ENCODE data around the gene BMP2K. TPM values are rescaled to one million over a fixed set of nuclear protein-coding genes. Genes with fewer than 3 reads are reported as not detected.
A peak's percentile ranks its signal among the peaks of the same experiment; 100 is the strongest.

BMP2K gene
- total and polyA plus RNA-seq, 9 donors = 11.4 to 22.4 (median 15.5) TPM

DNA sequence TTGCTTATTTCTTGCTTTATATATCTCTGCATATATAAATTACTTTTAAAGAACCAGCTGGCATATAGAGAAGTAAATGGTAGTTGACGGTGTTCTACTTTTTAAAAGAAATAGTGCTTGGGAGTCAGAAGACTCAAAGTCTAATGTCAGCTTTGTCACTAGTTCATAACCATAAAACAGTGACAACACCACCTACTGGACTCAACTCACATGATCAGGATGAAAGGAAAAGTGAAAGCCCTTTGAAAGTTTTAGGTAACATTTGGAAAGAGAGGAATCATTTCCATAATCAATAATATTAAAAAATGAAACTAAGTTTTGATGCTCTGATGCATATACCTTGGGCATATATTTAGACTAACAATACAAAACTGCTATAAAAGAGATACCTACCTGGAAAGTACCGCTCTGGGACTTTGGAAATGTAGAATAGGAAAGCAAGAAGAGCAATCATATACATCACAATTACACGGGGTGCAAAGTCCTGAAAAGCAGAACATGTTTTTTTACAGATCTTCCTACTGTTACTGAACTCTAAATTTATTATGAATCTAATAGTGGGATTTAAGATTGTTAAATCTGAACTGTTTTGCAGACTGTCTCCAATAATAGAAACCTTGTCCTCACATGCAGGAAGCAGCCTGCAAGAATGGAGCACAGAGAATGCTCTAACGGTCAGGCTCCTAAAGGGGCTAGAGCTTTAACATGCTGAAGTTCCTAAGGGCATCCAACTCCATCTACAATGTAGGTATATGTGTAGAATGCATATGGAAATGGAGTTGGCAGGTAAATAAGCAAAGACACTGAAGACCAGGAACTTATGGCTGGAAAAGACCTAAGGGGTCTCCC lies 147.5 kb downstream of the BMP2K start:
- H3K27ac ChIP-seq (ENCODE audit: low read length) = no peak overlapping the region
- peaks cover 9% of the 10 kb centered on the region for H3K36me3 ChIP-seq (ENCODE audit: control insufficient read depth, insufficient read depth, low read length)
- no peaks in the 10 kb centered on the region for H3K4me1 ChIP-seq (ENCODE audit: control insufficient read depth, insufficient read depth, low read length)
- WGBS (ENCODE audit: insufficient coverage) = no CpG with 5 or more reads among the region's 4 CpGs
- no peaks in the 10 kb centered on the region for H3K9me3 ChIP-seq (replicated peaks; ENCODE audit: control insufficient read depth, low read depth, low read length)
- H3K27me3 ChIP-seq (ENCODE audit: control insufficient read depth, insufficient read depth, low read length) = no peaks in the 10 kb centered on the region
- H3K4me3 ChIP-seq (ENCODE audit: low read length) = no peak overlapping the region
- DNase-seq = no peak

DNA sequence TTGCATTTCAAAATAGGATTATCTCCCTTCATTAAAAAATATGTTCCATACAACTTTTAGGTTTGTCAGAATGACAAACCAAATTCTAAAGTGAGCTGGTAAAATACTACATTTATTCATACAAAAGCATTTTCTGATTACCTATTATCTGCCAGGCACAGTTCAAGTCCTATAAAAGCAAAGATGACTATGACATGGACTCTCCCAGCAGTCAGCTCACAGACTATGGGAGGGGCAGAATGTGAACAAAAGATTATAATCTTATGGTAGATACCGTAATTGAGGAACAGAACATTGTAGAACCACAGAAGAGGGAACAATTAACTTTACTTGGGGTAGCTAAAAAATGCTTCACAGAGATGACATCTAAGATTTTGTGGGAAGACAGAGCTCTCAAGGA lies 150.7 kb downstream of the BMP2K start:
- Histone ChIP-seq H3K4me3 (ENCODE audit: low read length) (no peak overlapping the region), H3K9me3 (replicated peaks; ENCODE audit: control insufficient read depth, low read depth, low read length) (no peaks in the 10 kb centered on the region), H3K27ac (ENCODE audit: low read length) (no peak overlapping the region), H3K4me1 (ENCODE audit: control insufficient read depth, insufficient read depth, low read length) (no peaks in the 10 kb centered on the region), H3K27me3 (ENCODE audit: control insufficient read depth, insufficient read depth, low read length) (no peaks in the 10 kb centered on the region), H3K36me3 (ENCODE audit: control insufficient read depth, insufficient read depth, low read length) (peaks cover 18% of the 10 kb centered on the region)
- no peak for DNase-seq
- WGBS (ENCODE audit: insufficient coverage) = 89% methylated on average over 1 of the region's 1 CpG

- Histone ChIP-seq H3K36me3 (ENCODE audit: control insufficient read depth, insufficient read depth, low read length) (peaks cover 21% of the 10 kb centered on the region), H3K4me1 (ENCODE audit: control insufficient read depth, insufficient read depth, low read length) (no peaks in the 10 kb centered on the region), H3K9me3 (replicated peaks; ENCODE audit: control insufficient read depth, low read depth, low read length) (no peaks in the 10 kb centered on the region), H3K4me3 (ENCODE audit: low read length) (no peak overlapping the region), H3K27me3 (ENCODE audit: control insufficient read depth, insufficient read depth, low read length) (no peaks in the 10 kb centered on the region), H3K27ac (ENCODE audit: low read length) (no peak overlapping the region)
- no peak for DNase-seq
- 87% methylated on average over 8 of the region's 9 CpGs for WGBS (ENCODE audit: insufficient coverage)
Measured at GRCh38 chr4:78928835-78929234, 152.7 kb downstream of the BMP2K start.

DNA sequence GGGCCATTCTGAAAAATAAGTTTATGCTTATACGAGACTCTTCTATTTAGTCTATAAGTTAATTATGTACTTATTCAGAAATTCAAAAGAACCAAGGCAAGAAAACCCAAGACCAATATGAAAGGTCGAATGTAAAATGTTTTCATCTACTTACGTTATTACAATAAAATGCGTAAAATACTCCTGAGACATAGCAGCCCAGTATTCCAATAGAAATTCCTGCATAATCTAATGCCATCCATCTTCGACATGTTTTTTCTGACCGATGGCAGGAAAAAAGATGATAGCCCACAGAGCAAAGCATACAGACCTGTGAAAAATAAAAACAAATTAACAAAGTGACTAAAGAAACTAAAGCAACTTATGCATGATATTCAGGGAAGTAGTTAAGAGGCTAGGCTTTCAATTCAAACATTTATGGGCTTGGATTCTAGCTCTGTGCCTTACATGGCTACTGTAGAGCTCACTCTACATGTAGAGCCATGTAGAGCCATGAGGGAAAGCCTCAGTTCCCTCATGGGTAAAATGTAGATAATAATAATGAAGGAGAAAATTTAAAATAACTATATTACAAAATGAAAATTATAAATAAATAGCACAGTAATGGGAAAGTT lies 154.0 kb downstream of the BMP2K start:
- DNase-seq = no peak
- H3K4me1 ChIP-seq (ENCODE audit: control insufficient read depth, insufficient read depth, low read length) = no peaks in the 10 kb centered on the region
- H3K27me3 ChIP-seq (ENCODE audit: control insufficient read depth, insufficient read depth, low read length) = no peaks in the 10 kb centered on the region
- H3K27ac ChIP-seq (ENCODE audit: low read length) = no peak overlapping the region
- no peak overlapping the region for H3K4me3 ChIP-seq (ENCODE audit: low read length)
- H3K9me3 ChIP-seq (replicated peaks; ENCODE audit: control insufficient read depth, low read depth, low read length) = no peaks in the 10 kb centered on the region
- H3K36me3 ChIP-seq (ENCODE audit: control insufficient read depth, insufficient read depth, low read length) = peaks cover 21% of the 10 kb centered on the region
- WGBS (ENCODE audit: insufficient coverage) = 92% methylated on average over 2 of the region's 6 CpGs

GRCh38 chr4:78936989-78937388 lies 160.8 kb downstream of the BMP2K start:
- Histone ChIP-seq H3K36me3 (ENCODE audit: control insufficient read depth, insufficient read depth, low read length) (peaks cover 3% of the 10 kb centered on the region), H3K27ac (ENCODE audit: low read length) (no peak overlapping the region), H3K4me3 (ENCODE audit: low read length) (no peak overlapping the region), H3K9me3 (replicated peaks; ENCODE audit: control insufficient read depth, low read depth, low read length) (no peaks in the 10 kb centered on the region), H3K27me3 (ENCODE audit: control insufficient read depth, insufficient read depth, low read length) (peaks cover 2% of the 10 kb centered on the region), H3K4me1 (ENCODE audit: control insufficient read depth, insufficient read depth, low read length) (peaks cover 5% of the 10 kb centered on the region)
- no peak for DNase-seq
- 69% methylated on average over 2 of the region's 4 CpGs for WGBS (ENCODE audit: insufficient coverage)

DNA sequence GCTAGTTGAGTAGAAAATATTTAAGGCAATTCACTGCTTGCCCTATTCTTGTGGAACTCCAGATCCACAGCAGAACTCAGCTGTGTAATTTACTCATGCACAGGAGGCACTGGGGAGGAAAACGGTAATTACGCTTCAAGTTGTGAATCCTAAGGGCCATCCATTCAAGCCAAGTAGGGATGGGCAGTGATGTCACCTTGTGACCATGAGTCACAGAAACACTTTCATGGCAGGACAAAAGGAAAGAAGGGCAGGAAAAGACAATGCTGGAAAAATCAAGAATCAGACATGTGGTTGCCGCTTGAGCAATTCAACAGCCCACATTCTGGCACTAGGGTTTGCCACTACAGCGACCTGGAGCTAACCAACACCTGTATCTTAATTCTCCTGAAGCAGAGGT lies 161.7 kb downstream of the BMP2K start:
- H3K4me1 ChIP-seq (ENCODE audit: control insufficient read depth, insufficient read depth, low read length) = peaks cover 5% of the 10 kb centered on the region
- no peak overlapping the region for H3K27ac ChIP-seq (ENCODE audit: low read length)
- DNase-seq = peak; percentile 25
- H3K27me3 ChIP-seq (ENCODE audit: control insufficient read depth, insufficient read depth, low read length) = peaks cover 2% of the 10 kb centered on the region
- H3K9me3 ChIP-seq (replicated peaks; ENCODE audit: control insufficient read depth, low read depth, low read length) = no peaks in the 10 kb centered on the region
- peaks cover 2% of the 10 kb centered on the region for H3K36me3 ChIP-seq (ENCODE audit: control insufficient read depth, insufficient read depth, low read length)
- no peak overlapping the region for H3K4me3 ChIP-seq (ENCODE audit: low read length)
- 79% methylated on average over 2 of the region's 4 CpGs for WGBS (ENCODE audit: insufficient coverage)

- peak; percentile 29 for DNase-seq
- no peak overlapping the region for H3K27ac ChIP-seq (ENCODE audit: low read length)
- peaks cover 2% of the 10 kb centered on the region for H3K27me3 ChIP-seq (ENCODE audit: control insufficient read depth, insufficient read depth, low read length)
- H3K9me3 ChIP-seq (replicated peaks; ENCODE audit: control insufficient read depth, low read depth, low read length) = no peaks in the 10 kb centered on the region
- H3K36me3 ChIP-seq (ENCODE audit: control insufficient read depth, insufficient read depth, low read length) = no peaks in the 10 kb centered on the region
- peak overlapping the region; percentile 82 for H3K4me3 ChIP-seq (ENCODE audit: low read length)
- H3K4me1 ChIP-seq (ENCODE audit: control insufficient read depth, insufficient read depth, low read length) = peaks cover 5% of the 10 kb centered on the region
- 0% methylated on average over 5 of the region's 7 CpGs for WGBS (ENCODE audit: insufficient coverage)
Measured at GRCh38 chr4:78938474-78938867, 162.3 kb downstream of the BMP2K start.

DNA sequence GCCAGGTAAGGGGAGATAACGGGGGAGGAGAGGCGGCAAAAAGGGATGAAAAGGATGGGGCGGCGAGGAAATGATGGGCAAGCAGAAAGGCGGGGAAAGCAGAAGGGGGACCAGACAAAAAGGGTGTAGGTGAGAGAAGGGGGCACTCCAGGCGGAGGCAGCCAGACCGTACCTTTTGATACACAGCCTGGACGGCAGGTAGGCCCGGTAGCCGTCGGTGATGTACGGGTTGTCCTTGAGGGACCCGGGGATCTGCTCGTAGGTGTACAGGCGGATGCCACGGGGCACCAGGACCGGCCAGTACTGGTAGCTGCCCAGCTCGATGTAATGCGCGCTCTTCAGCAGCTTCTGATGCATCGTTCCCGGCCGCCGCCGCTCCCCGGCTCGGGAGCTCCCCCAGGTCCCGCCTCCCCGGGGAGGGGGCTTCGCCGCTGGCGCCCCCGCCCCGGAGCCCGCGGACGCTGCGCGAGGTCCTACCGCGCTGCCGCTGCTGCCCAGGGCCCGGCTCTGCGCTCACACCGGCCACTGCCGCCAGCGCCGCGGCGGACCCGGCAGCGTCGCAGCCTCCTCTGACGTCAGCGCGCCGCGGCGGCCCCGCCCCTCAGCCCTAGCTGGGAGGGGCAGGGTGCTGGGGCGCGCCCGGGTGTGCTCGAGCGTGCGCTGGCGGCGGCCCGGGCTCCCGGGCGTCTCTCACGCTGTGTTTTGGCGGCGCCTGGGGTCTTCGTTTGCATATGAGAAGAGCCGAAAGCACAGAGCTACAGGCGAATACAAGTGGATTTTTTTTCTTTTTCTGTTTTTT lies 162.9 kb downstream of the BMP2K start, which contains the start of gene PAQR3:
TSS of gene PAQR3 (minus strand) at position 571 of the 799 bp plus-strand sequence. CDS start at position 357, 214 bp downstream.
- peak within 1 kb of the TSS; percentile 82 for H3K4me3 ChIP-seq (ENCODE audit: low read length)
- peaks cover 5% of the 10 kb centered on the region for H3K4me1 ChIP-seq (ENCODE audit: control insufficient read depth, insufficient read depth, low read length)
- H3K27me3 ChIP-seq (ENCODE audit: control insufficient read depth, insufficient read depth, low read length) = peaks cover 2% of the 10 kb centered on the region
- 0% methylated on average over 77 of the region's 77 CpGs for WGBS (ENCODE audit: insufficient coverage)
- peak within 1 kb of the TSS; percentile 16 for H3K27ac ChIP-seq (ENCODE audit: low read length)
- H3K36me3 ChIP-seq (ENCODE audit: control insufficient read depth, insufficient read depth, low read length) = no peaks in the 10 kb centered on the region
- H3K9me3 ChIP-seq (replicated peaks; ENCODE audit: control insufficient read depth, low read depth, low read length) = no peaks in the 10 kb centered on the region
- DNase-seq = peak; percentile 95

- peak; percentile 48 for DNase-seq
- Histone ChIP-seq H3K27ac (ENCODE audit: low read length) (peak overlapping the region; percentile 16), H3K36me3 (ENCODE audit: control insufficient read depth, insufficient read depth, low read length) (no peaks in the 10 kb centered on the region), H3K9me3 (replicated peaks; ENCODE audit: control insufficient read depth, low read depth, low read length) (no peaks in the 10 kb centered on the region), H3K4me3 (ENCODE audit: low read length) (peak overlapping the region; percentile 50), H3K4me1 (ENCODE audit: control insufficient read depth, insufficient read depth, low read length) (peaks cover 5% of the 10 kb centered on the region), H3K27me3 (ENCODE audit: control insufficient read depth, insufficient read depth, low read length) (peaks cover 2% of the 10 kb centered on the region)
- WGBS (ENCODE audit: insufficient coverage) = no CpG with 5 or more reads among the region's 9 CpGs
Measured at GRCh38 chr4:78939667-78940008, 163.5 kb downstream of the BMP2K start.

- Histone ChIP-seq H3K27me3 (ENCODE audit: control insufficient read depth, insufficient read depth, low read length) (peaks cover 2% of the 10 kb centered on the region), H3K36me3 (ENCODE audit: control insufficient read depth, insufficient read depth, low read length) (no peaks in the 10 kb centered on the region), H3K4me1 (ENCODE audit: control insufficient read depth, insufficient read depth, low read length) (peaks cover 5% of the 10 kb centered on the region), H3K9me3 (replicated peaks; ENCODE audit: control insufficient read depth, low read depth, low read length) (no peaks in the 10 kb centered on the region), H3K4me3 (ENCODE audit: low read length) (no peak overlapping the region), H3K27ac (ENCODE audit: low read length) (no peak overlapping the region)
- DNase-seq = no peak
- 95% methylated on average over 5 of the region's 5 CpGs for WGBS (ENCODE audit: insufficient coverage)
Measured at GRCh38 chr4:78940752-78941151, 164.6 kb downstream of the BMP2K start.

Data from muscle of leg (tissue), 11 donors.